Measurements from ENCODE around the gene GLIPR2. TPM values are rescaled to one million over a fixed set of nuclear protein-coding genes. Genes with fewer than 3 reads are reported as not detected.

The GLIPR2 gene
- total and polyA plus RNA-seq, 2 experiments from 2014 or later = 5.1 to 5.7 TPM

- no peak overlapping the region for H2AFZ ChIP-seq
- ATAC-seq = no peak
- no peaks in the 10 kb centered on the region for H3K79me2 ChIP-seq (replicated peaks; ENCODE audit: insufficient read depth)
- no peak overlapping the region for H3K4me3 ChIP-seq
- no peaks in the 10 kb centered on the region; the same call in 1 of the 2 replicates for H3K36me3 ChIP-seq (ENCODE audit: insufficient read depth)
- no peak for DNase-seq (ENCODE audit: low spot score)
- no peaks in the 10 kb centered on the region for H3K4me1 Mint-ChIP-seq
- H3K36me3 Mint-ChIP-seq (ENCODE audit: low read depth) = no peaks in the 10 kb centered on the region
- H3K27me3 ChIP-seq (ENCODE audit: insufficient read depth) = no peaks in the 10 kb centered on the region
- H3K27ac ChIP-seq (ENCODE audit: low read depth) = no peak overlapping the region
- no peaks in the 10 kb centered on the region for H3K9me3 Mint-ChIP-seq
- no peaks in the 10 kb centered on the region for H4K20me1 ChIP-seq (replicated peaks; ENCODE audit: insufficient read depth)
- no peak for TF ChIP-seq ZNF462 (CRISPR knock-in tag; IDR thresholded peaks at IDR 0.05)
- TF ChIP-seq CTCF (conservative IDR thresholded peaks at IDR 0.05; ENCODE audit: low read depth in 2 of 2) = peak; percentile 22 to 43; a peak in 2 of 4 replicates
- H3F3A ChIP-seq (replicated peaks; ENCODE audit: low read depth) = no peaks in the 10 kb centered on the region
- no peak overlapping the region for H3K4me3 Mint-ChIP-seq
- no peaks in the 10 kb centered on the region for H3K4me1 ChIP-seq (ENCODE audit: insufficient read depth)
- H3K27me3 Mint-ChIP-seq (ENCODE audit: insufficient read depth, low read depth, poor library complexity) = no peaks in the 10 kb centered on the region
- no peaks in the 10 kb centered on the region for H3K9me2 ChIP-seq (ENCODE audit: insufficient read depth)
- H3K4me2 ChIP-seq = no peak overlapping the region
- no peak overlapping the region for H3K27ac Mint-ChIP-seq
These were observed 26.1 kb upstream of the GLIPR2 start for GRCh38 chr9:36110434-36110833.

- no peak for DNase-seq (ENCODE audit: low spot score)
- Mint-ChIP-seq H3K36me3 (ENCODE audit: low read depth) (no peaks in the 10 kb centered on the region), H3K27ac (no peak overlapping the region), H3K27me3 (ENCODE audit: insufficient read depth, low read depth, poor library complexity) (peaks cover 2% of the 10 kb centered on the region), H3K4me3 (no peak overlapping the region), H3K9me3 (no peaks in the 10 kb centered on the region), H3K4me1 (no peaks in the 10 kb centered on the region)
- Histone ChIP-seq H3K36me3 (ENCODE audit: insufficient read depth) (no peaks in the 10 kb centered on the region; the same call in 1 of the 2 replicates), H3F3A (replicated peaks; ENCODE audit: low read depth) (no peaks in the 10 kb centered on the region), H3K27me3 (ENCODE audit: insufficient read depth) (no peaks in the 10 kb centered on the region), H2AFZ (no peak overlapping the region), H4K20me1 (replicated peaks; ENCODE audit: insufficient read depth) (no peaks in the 10 kb centered on the region), H3K9me2 (ENCODE audit: insufficient read depth) (no peaks in the 10 kb centered on the region), H3K4me1 (ENCODE audit: insufficient read depth) (no peaks in the 10 kb centered on the region), H3K79me2 (replicated peaks; ENCODE audit: insufficient read depth) (no peaks in the 10 kb centered on the region), H3K4me2 (no peak overlapping the region), H3K27ac (ENCODE audit: low read depth) (no peak overlapping the region), H3K4me3 (no peak overlapping the region)
- no peak for TF ChIP-seq ZNF331 (CRISPR knock-in tag; IDR thresholded peaks at IDR 0.05; ENCODE audit: low read depth)
- no peak for TF ChIP-seq ETS1 (IDR thresholded peaks at IDR 0.05)
- no peak for TF ChIP-seq EZH2phosphoT487 (IDR thresholded peaks at IDR 0.05; ENCODE audit: unreplicated experiment)
- ATAC-seq = no peak
These were observed 24.0 kb upstream of the GLIPR2 start for GRCh38 chr9:36112516-36112915.

All from GM23338 (cell line).